H9 (cell line): ENCODE measurements around the gene DLX5. TPM values are rescaled to one million over a fixed set of nuclear protein-coding genes. Genes with fewer than 3 reads are reported as not detected.

Source experiments
- DNase-seq: peaks from one replicate; pipeline ENCODE4 v3.0.0-alpha.2; 2017
- H2AFZ ChIP-seq: one replicate; pipeline ENCODE4 v1.6.1; 2013; ENCODE audit warnings: mild to moderate bottlenecking, low read length, control low read depth, moderate library complexity
- H2AK5ac ChIP-seq: 2 replicates; pipeline ENCODE4 v1.6.1; 2013; ENCODE audit warnings: low read length, control low read depth, mixed read lengths; ENCODE audit not compliant: insufficient read length
- H2BK120ac ChIP-seq: one replicate; pipeline ENCODE4 v1.6.1; 2013; ENCODE audit warnings: low read depth, mild to moderate bottlenecking, low read length, control low read depth, inconsistent platforms; ENCODE audit not compliant: poor library complexity, severe bottlenecking
- H2BK12ac ChIP-seq: 2 replicates; pipeline ENCODE4 v1.6.1; 2013; ENCODE audit warnings: low read length, control low read depth, mixed read lengths, low read depth; ENCODE audit not compliant: insufficient read length
- H2BK15ac ChIP-seq: 2 replicates; pipeline ENCODE4 v1.6.1; 2013; ENCODE audit warnings: low read depth, low read length, control low read depth
- H2BK20ac ChIP-seq: one replicate; pipeline ENCODE4 v1.6.1; 2013; ENCODE audit warnings: low read depth, mild to moderate bottlenecking, low read length, control low read depth, inconsistent platforms; ENCODE audit not compliant: poor library complexity, severe bottlenecking
- H2BK5ac ChIP-seq: 2 replicates; pipeline ENCODE4 v1.6.1; 2013; ENCODE audit warnings: low read length, control low read depth, mixed read lengths; ENCODE audit not compliant: insufficient read length
- H3K14ac ChIP-seq: 2 replicates; pipeline ENCODE4 v1.6.1; 2013; ENCODE audit warnings: low read length, control low read depth; ENCODE audit not compliant: insufficient read depth
- H3K18ac ChIP-seq: 2 replicates; pipeline ENCODE4 v1.6.1; 2013; ENCODE audit warnings: low read depth, mild to moderate bottlenecking, mixed read lengths, low read length, control low read depth; ENCODE audit not compliant: insufficient read length
- H3K23ac ChIP-seq: 2 replicates; pipeline ENCODE4 v1.6.1; 2013; ENCODE audit warnings: low read length, control low read depth, mixed read lengths, low read depth; ENCODE audit not compliant: insufficient read length
- H3K23me2 ChIP-seq: 2 replicates; pipeline ENCODE4 v1.6.1; 2013; ENCODE audit warnings: low read depth, mild to moderate bottlenecking, mixed read lengths, low read length, control low read depth; ENCODE audit not compliant: insufficient read length, poor library complexity, severe bottlenecking
- H3K27ac ChIP-seq: 2 replicates; pipeline ENCODE4 v1.5.1; 2013; ENCODE audit warnings: low read length, control low read depth, mixed read lengths, low read depth; ENCODE audit not compliant: insufficient read length
- H3K27me3 ChIP-seq: 2 replicates; pipeline ENCODE4 v1.6.1; 2013; ENCODE audit warnings: low read length, control low read depth, inconsistent platforms; ENCODE audit not compliant: insufficient read depth
- H3K4ac ChIP-seq: 2 replicates; pipeline ENCODE4 v1.6.1; 2013; ENCODE audit warnings: low read depth, mild to moderate bottlenecking, control low read depth, inconsistent platforms, low read length, moderate library complexity
- H3K4me1 ChIP-seq: 2 replicates; pipeline ENCODE4 v1.6.1; 2013; ENCODE audit warnings: low read length, control low read depth, inconsistent platforms; ENCODE audit not compliant: insufficient read depth
- H3K4me2 ChIP-seq: 2 replicates; pipeline ENCODE4 v1.6.1; 2013; ENCODE audit warnings: low read length, control low read depth, mixed read lengths; ENCODE audit not compliant: insufficient read length, insufficient read depth
- H3K56ac ChIP-seq: 2 replicates; pipeline ENCODE4 v1.6.1; 2013; ENCODE audit warnings: low read depth, mild to moderate bottlenecking, mixed read lengths, low read length, control low read depth; ENCODE audit not compliant: insufficient read length
- H3K79me1 ChIP-seq: 2 replicates; pipeline ENCODE4 v1.6.1; 2013; ENCODE audit warnings: low read depth, mild to moderate bottlenecking, moderate library complexity, low read length, control low read depth, inconsistent platforms; ENCODE audit not compliant: insufficient read depth, poor library complexity, severe bottlenecking
- H3K79me2 ChIP-seq: 2 replicates; pipeline ENCODE4 v1.6.1; 2013; ENCODE audit warnings: low read length, control low read depth, inconsistent platforms; ENCODE audit not compliant: insufficient read depth
- H3K9ac ChIP-seq: 2 replicates; pipeline ENCODE4 v1.6.1; 2013; ENCODE audit warnings: low read length, control low read depth, mixed read lengths; ENCODE audit not compliant: insufficient read length; ENCODE audit errors: extremely low read depth
- H3K9me3 ChIP-seq: one replicate; pipeline ENCODE4 v1.6.1; 2013; ENCODE audit warnings: low read depth, low read length, inconsistent platforms; ENCODE audit not compliant: control insufficient read depth
- H3T11ph ChIP-seq: one replicate; pipeline ENCODE4 v1.6.1; 2013; ENCODE audit warnings: mild to moderate bottlenecking, low read length, control low read depth, inconsistent platforms
- H4K20me1 ChIP-seq: one replicate; pipeline ENCODE4 v1.6.1; 2013; ENCODE audit not compliant: control insufficient read depth, insufficient read length, insufficient read depth
- H4K5ac ChIP-seq: 2 replicates; pipeline ENCODE4 v1.6.1; 2013; ENCODE audit warnings: low read depth, mild to moderate bottlenecking, mixed read lengths, low read length, control low read depth; ENCODE audit not compliant: insufficient read length
- H4K8ac ChIP-seq: replicated peaks from 2 replicates; pipeline ENCODE4 v1.6.1; 2013; ENCODE audit warnings: low read length, control low read depth, mixed read lengths, low read depth; ENCODE audit not compliant: insufficient read length
- H4K91ac ChIP-seq: 2 replicates; pipeline ENCODE4 v1.6.1; 2013; ENCODE audit warnings: low read depth, mild to moderate bottlenecking, moderate library complexity, mixed read lengths, low read length, control low read depth; ENCODE audit not compliant: insufficient read length
- H3K27ac Mint-ChIP-seq, 3 experiments: 2 replicates in 2 of 3; 3 replicates in 1 of 3; pipeline ENCODE4 v1.8.0; 2020 to 2021; ENCODE audit warnings: mixed read lengths in 3 of 3, mild to moderate bottlenecking in 1 of 3, moderate library complexity in 1 of 3
- H3K27me3 Mint-ChIP-seq: 2 replicates; pipeline ENCODE4 v1.8.0; 2021; ENCODE audit warnings: low read depth, mild to moderate bottlenecking, moderate library complexity, mixed read lengths
- H3K36me3 Mint-ChIP-seq, 3 experiments: 2 replicates in 2 of 3; 3 replicates in 1 of 3; pipeline ENCODE4 v1.8.0; 2020 to 2021; ENCODE audit warnings: low read depth in 3 of 3, mixed read lengths in 3 of 3; ENCODE audit not compliant: insufficient read depth in 1 of 3
- H3K4me1 Mint-ChIP-seq, 2 experiments: 2 replicates each; pipeline ENCODE4 v1.8.0; 2020; ENCODE audit warnings: mixed read lengths in 2 of 2
- H3K4me3 Mint-ChIP-seq, 2 experiments: 2 replicates in 1 of 2; 3 replicates in 1 of 2; pipeline ENCODE4 v1.8.0; 2020 to 2021; ENCODE audit warnings: mild to moderate bottlenecking in 2 of 2, mixed read lengths in 2 of 2, moderate library complexity in 1 of 2
- H3K9me3 Mint-ChIP-seq, 2 experiments: 2 replicates in 1 of 2; 3 replicates in 1 of 2; pipeline ENCODE4 v1.8.0; 2020; ENCODE audit warnings: mild to moderate bottlenecking in 2 of 2, mixed read lengths in 2 of 2, moderate library complexity in 1 of 2
- WGBS: extraction: QIAGEN DNeasy Blood & Tissue Kit; methylation state at CpG from one replicate; pipeline ENCODE4 v1.1.7; 2013; ENCODE audit warnings: missing lambda C conversion rate, low lambda C conversion rate, mixed read lengths; ENCODE audit not compliant: insufficient read length; ENCODE audit errors: extremely low coverage; 5-methylcytosine and 5-hydroxymethylcytosine counted together
- total RNA-seq: library from RNA; stranded (reverse); gene quantifications from 2 replicates; pipeline ENCODE4 v1.2.1, GENCODE V29; 2021
- TF ChIP-seq, protein P1 (sequence below): fragments of 200-600 bp; sonication (generic); conservative IDR thresholded peaks from 3 replicates; pipeline ENCODE4 v1.8.0; 2021; ENCODE audit warnings: antibody characterized with exemption, mild to moderate bottlenecking

Gene DLX5
- total RNA-seq, 1 experiment from 2014 or later = 0.22 TPM

DNA sequence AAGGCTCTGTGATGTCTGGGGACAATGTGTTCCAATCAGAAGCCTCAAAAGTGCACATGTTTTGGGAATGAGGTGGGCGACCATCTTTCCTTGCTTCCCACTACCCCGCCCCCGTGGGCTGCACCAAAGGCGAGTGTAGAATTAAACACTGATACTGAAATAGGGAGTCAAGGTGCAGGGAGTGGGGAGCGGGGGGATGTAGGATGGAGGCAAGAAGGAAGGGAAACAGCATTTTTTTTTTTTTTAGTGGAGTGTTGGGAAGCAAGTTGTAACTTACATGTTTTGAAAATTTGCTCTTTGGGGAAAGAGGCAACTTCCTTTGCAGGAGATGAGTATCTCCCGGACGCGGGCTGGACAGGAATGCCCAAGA lies 484 bp upstream of the DLX5 start:
- Histone ChIP-seq H2BK5ac (no peak overlapping the region), H3K9ac (no peak overlapping the region), H3K27me3 (peaks cover 75% of the 10 kb centered on the region), H2BK15ac (no peak overlapping the region), H3K4me2 (peak overlapping the region; percentile 60), H2BK20ac (no peak overlapping the region), H2BK12ac (no peak overlapping the region), H3K27ac (no peak overlapping the region), H2AFZ (no peak overlapping the region), H3K18ac (no peak overlapping the region), H2AK5ac (no peak overlapping the region), H3K23me2 (peaks cover 13% of the 10 kb centered on the region), H4K8ac (no peak overlapping the region), H3K23ac (no peak overlapping the region), H3T11ph (no peak overlapping the region), H3K4me1 (0 out of 2 replicates have a peak, but pooled peaks cover 2% of the 10 kb centered on the region), H3K79me2 (no peaks in the 10 kb centered on the region), H3K4ac (no peak overlapping the region), H3K56ac (no peak overlapping the region), H3K79me1 (no peaks in the 10 kb centered on the region), H4K20me1 (no peaks in the 10 kb centered on the region), H2BK120ac (no peak overlapping the region), H4K5ac (no peak overlapping the region), H3K9me3 (no peaks in the 10 kb centered on the region), H3K14ac (no peak overlapping the region), H4K91ac (no peak overlapping the region)
- Mint-ChIP-seq H3K27ac (no peak overlapping the region), H3K36me3 (no peaks in the 10 kb centered on the region; a peak in 1 of 7 replicates), H3K4me1 (peaks cover 62 to 67% of the 10 kb centered on the region in 2 experiments), H3K27me3 (peaks cover 98% of the 10 kb centered on the region), H3K9me3 (peaks cover 5 to 12% of the 10 kb centered on the region in 2 experiments; a peak in 4 of 5 replicates), H3K4me3 (peak overlapping the region; percentile 58 to 79)
- TF ChIP-seq, protein P1, sequence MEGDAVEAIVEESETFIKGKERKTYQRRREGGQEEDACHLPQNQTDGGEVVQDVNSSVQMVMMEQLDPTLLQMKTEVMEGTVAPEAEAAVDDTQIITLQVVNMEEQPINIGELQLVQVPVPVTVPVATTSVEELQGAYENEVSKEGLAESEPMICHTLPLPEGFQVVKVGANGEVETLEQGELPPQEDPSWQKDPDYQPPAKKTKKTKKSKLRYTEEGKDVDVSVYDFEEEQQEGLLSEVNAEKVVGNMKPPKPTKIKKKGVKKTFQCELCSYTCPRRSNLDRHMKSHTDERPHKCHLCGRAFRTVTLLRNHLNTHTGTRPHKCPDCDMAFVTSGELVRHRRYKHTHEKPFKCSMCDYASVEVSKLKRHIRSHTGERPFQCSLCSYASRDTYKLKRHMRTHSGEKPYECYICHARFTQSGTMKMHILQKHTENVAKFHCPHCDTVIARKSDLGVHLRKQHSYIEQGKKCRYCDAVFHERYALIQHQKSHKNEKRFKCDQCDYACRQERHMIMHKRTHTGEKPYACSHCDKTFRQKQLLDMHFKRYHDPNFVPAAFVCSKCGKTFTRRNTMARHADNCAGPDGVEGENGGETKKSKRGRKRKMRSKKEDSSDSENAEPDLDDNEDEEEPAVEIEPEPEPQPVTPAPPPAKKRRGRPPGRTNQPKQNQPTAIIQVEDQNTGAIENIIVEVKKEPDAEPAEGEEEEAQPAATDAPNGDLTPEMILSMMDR = no peak
- WGBS = no CpG with 5 or more reads among the region's 8 CpGs
- DNase-seq = no peak
